Activated CD4-positive, alpha-beta T cell treated with anti-CD3 and anti-CD28 coated beads, Interleukin-10, Interleukin-2, amounts not matched to agents 100 ng/mL and 50 ng/mL, durations not matched to agents 16 hours and 8 hours (primary cell): Measurements from ENCODE around the gene KLK8.
"Not testable (repeated sequence)": the region's sequence is repeated elsewhere in the genome, so short reads cannot be mapped to it uniquely, and the experiment has no call there.

Experiments
- DNase-seq: peaks from one replicate; pipeline ENCODE4 v3.0.0-alpha.2; 2020

KLK8 gene

DNA sequence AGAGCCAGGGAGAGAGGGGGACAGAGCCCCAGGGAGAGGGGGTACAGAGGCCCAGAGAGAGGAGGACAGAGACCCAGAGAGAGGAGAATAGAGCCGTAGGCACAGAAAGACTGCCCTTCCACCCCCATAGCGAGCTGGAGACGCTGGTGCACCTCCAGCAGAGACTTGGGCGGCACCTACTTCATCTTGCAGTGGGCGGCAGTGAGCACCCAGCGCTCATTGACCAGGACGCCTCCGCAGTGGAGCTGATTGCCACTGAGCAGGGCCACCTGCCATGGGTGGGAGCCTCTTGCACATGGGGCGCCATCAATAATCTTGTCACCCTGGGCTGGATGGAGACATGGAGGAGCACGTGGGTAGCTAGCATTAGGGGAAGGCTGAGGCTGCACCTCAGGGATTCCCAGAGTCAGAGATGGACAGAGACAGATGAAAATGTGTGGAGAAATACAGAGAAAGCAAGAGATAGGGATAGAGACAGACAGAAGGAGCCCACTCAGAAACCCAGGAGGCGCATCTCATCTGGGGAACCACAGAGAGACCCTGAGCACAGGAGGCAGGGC, 19.7 kb downstream of the KLK8 start:
- DNase-seq = no peak

- DNase-seq = no peak
Observed at GRCh38 chr19:50980208-50980607, 21.2 kb downstream of the KLK8 start.

DNA sequence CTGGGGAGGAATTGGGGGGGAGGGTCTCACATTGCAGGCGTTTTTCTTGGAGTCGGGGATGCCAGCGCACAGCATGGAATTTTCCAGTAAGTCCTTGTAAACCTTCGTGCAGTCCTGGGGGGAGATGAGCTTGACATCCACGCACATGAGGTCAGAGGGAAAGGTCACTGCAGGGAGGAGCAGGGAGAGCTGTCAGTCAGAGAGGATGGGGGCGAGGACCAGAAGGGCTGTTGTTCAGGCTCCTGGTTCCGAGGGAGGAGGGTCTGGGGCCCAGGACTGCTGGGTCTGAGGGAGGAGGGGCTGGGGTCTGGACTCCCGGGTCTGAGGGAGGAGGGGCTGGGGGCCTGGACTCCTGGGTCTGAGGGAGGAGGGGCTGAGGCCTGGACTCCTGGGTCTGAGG, 21.6 kb downstream of the KLK8 start:
- no peak for DNase-seq

DNA sequence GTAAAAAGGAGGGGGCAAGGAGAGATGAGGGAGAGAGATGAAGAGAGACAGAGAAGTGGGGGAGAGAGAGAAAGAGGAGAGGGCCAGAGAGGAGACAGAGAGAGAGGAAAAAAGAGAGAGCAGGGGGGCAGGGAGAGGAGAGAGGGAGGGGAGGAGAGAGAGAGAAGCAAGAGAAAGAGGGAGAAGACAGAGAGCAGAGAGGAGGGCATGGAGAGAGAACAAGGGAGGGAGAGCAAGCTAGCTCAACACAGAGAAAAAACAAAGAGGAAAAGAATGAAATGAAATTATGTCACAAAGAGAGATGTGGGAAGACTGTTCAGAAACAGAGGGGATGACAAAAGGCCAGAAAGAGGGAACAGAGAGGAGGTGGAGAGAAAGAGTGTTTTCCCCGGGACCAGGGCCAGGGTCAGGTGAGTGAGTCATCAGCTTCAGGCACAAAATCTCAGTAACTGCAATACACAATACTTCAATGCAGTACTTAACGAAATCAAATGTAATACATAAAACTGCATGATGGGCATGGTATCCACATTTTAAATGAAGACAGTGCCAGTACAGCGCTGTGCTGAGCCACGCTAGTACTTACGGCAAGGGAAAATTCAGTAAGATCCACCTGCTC, 22.5 kb downstream of the KLK8 start:
- DNase-seq = no peak

DNA sequence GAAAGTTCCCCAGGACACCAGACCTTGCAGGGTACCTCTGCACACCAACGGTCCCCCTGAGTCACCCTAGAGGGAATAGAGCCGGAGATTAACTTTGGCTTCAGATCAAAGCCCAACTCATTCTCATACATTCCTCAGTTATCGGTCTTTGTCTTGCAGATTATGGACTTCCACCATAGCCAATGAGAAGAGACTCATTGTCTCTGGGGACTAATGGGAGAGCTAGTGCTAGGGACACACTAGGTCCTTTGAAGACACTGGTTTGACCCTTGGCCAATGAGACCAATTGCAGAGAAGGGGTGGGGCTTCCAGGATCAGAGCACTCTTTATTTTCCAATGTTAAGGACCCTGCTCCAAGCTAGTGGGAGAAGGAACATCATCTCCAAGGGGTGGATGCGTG, 23.8 kb downstream of the KLK8 start:
- DNase-seq = no peak

DNA sequence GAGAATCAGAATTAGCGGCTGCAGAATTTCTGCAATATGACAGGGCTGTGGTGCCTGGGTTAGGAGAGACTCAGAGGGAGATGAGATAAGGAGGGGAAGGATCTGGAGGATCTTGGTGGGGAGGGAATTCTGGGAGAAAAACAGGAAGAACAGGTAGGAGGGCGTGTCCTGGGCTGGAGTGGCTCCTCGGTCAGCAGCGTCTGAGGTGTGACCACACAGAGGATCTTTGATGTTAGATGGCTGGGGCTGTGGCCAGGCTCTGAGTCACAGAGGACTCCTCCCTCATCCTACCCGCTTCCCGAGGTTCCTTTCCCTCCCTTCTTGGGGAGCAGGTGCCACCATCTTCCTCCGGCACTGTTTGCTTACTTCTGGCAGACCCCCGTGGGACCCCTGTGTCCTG, 25.6 kb downstream of the KLK8 start:
- DNase-seq = no peak

- DNase-seq = no peak
Observed at GRCh38 chr19:50974702-50975556, 26.5 kb downstream of the KLK8 start.

DNA sequence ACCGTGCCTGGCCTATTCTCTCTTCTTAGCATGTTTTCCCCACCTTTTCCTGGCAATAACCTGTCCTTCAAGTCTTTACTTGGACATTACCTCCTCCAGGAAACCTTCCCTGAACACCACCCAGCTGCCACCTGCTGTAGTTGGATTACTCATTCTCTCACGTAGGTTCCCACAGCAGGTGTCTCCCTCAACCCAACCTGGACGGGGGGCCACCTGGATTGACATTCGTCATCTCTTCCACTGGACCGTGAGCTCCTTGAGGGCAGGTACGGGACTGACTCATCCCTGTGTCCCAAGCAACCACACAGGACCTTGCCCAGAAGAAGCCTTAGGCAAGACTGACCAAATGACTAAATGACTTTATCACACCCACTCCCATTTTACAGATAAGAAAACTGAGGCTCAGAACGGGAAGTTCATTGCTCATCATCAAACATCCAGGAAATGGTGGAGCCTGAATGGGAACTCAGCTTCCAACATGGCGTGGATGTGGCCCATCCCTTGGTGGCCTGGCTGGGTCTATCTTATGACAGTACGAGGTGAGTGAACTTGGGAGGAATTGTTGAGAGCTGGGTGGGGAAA, 28.5 kb downstream of the KLK8 start:
- no peak for DNase-seq

DNA sequence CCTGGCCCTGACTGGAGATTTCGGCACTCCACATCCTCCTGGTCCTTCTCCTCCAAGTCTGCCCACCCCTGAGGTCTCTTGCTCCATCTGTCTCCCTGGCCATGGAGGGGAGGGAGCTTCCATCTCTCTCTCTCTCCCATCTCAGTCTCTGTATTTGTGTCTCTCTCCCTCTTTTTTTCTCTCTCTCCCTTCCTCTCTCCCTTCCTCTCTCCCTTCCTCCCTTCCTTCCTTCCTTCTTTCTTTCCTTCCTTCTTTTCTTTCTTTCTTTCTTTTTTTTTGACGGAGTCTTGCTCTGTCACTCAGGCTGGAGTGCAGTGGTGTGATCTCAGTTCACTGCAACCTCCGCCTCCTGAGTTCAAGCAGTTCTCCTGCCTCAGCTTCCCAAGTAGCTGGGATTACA, 31.6 kb downstream of the KLK8 start:
- not testable (repeated sequence) for DNase-seq

GRCh38 chr19:50969413-50969760, 32.0 kb downstream of the KLK8 start, which contains the start of gene KLK6:
Gene KLK6, minus strand, starts transcription at chr19:50969591. Its CDS starts 1,487 bp downstream, at chr19:50968104.
- DNase-seq = no peak

DNA sequence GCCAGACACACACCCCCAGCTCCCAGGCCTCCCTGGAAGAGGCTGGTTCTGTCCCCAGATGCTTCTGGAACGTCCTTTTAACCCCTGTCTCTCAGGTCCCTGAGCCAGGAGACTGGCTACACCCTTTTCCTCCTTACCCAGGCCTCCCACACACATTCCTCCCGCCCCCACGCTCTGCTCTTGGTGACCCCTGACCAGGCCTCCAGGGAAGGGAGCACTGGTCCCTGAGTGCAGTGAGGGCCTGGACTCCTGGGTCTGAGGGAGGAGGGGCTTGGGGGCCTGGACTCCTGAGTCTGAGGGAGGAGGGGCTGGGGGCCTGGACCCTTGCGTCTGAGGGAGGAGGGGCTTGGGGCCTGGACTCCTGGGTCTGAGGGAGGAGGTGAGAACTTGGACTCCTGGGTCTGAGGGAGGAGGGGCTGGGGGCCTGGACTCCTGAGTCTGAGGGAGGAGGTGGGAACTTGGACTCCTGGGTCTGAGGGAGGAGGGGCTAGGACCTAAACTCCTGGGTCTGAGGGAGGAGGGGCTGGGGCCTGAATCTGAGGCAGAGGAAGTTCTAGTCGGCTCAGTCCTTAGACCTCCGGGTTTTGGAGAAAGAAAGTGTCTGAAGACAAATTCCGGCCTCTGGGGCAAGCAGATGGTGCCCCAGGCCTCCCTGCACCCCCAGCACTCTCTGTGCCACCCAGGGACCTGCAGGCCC, 32.5 kb downstream of the KLK8 start:
- no peak for DNase-seq

DNA sequence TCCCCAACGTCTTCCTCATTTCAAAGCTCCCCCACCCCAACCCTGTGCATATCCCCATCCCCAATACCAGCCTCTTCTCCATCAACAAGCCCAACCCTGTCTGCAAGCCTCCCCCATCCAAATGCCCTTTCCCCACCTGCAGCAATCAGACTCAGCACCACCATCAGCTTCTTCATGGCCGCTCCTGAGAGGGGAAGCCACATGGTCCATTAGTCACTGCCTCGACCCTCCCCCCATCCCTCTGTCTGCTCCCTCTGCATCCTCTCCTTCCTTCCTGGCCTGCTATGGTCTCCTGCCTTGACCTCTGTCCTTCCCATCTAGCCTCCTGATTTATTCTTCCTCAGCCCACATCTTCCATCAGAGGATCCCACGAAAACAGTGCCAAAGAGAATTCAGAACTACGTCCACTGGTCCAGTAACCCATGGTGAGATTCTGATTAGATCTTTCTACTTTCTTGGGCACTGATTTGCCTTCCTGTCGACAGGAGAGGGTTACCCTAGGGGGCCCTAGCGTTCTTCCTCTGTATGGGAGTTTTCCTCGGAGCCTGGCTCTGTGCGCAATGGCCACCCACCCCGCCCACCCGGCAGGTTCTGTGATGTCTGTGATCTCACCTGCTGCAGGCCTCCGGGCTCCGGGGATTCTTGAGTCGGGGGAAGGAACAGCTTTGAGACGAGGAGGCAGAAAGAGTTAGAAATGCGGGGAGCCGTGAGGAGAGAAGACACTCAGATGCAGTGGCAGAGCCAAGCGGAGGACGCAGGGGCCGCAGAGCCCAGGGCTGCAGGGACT, 33.3 kb downstream of the KLK8 start:
- no peak for DNase-seq

DNA sequence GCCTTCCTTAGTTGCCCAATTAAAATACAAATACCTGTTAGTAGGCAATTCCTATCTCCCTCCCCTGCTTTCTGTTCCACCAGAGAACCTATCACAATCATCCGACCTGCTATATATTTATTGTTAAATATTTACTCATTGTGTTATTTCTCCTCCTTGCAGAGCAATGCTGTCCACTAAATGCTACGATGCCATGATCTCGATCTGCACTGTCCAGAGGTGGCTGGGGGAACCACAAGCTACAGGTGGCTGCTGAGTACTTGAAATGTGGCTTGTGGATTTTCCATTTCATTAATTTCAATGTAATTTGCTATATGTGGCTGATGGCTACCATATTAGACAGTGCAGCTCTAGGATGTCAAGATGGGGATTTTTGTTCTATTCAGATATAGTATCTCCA, 37.1 kb downstream of the KLK8 start:
- no peak for DNase-seq

GRCh38 chr19:50963381-50963780, 38.0 kb downstream of the KLK8 start:
- DNase-seq = no peak

DNA sequence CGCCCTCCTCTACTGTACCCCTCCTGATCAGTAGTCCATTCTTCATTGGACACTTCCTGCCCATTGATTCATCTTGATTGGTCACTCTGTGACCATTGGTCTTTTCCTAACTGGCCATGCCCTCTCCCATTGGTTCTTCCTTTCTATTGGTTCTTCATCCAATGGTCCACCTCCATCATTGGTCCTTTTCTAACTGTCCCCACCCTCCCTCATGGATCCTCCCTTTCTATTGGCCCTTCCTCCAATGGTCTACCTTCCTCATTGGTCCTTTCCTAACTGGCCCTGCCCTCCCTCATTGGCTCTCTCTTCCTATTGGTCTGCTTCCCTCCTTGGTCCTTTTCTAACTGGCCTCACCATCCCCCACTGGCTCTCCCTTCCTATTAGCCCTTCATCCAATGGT, 39.2 kb downstream of the KLK8 start:
- no peak for DNase-seq

- no peak for DNase-seq
Observed at GRCh38 chr19:50959731-50960500, 41.5 kb downstream of the KLK8 start.

- no peak for DNase-seq
Observed at GRCh38 chr19:50957587-50957986, 43.8 kb downstream of the KLK8 start.

- no peak for DNase-seq
Observed at GRCh38 chr19:50952910-50953309, 48.5 kb downstream of the KLK8 start, which contains the start of gene KLK5. Gene KLK5, minus strand, starts transcription at chr19:50953038. Its CDS starts 381 bp downstream, at chr19:50952657.

- no peak for DNase-seq
Observed at GRCh38 chr19:50949861-50950260, 51.5 kb downstream of the KLK8 start.

DNA sequence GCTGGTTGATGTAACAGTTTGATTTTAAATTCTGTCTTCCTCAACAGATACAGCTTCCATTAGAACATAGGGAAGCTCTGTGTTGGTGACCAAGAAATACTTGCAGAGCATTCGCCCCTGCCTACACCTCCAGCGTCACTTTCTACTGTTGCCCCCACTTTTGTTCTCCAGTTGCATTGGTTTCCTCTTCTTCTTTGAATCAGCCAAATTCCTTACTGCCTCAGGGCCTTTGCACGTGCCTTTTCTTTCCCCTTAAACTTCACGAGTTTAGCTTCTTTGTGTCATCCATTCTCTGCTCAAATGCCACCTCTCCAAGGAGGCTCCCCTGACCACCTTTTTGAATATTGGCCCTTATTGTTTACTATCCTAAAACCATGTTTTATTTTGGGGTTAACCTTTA, 54.3 kb downstream of the KLK8 start:
- no peak for DNase-seq
